K562 (cell line): Measurements from ENCODE around the gene RGS9BP. TPM values are rescaled to one million over a fixed set of nuclear protein-coding genes. Genes with fewer than 3 reads are reported as not detected.

Experiments
- ARID3A ChIP-seq: IDR thresholded peaks from 2 replicates; pipeline ENCODE4 v1.6.1; 2012; ENCODE audit warnings: low read depth, low read length, improper control_type of control experiment, borderline replicate concordance
- CCNT2 ChIP-seq: IDR thresholded peaks from 2 replicates; pipeline ENCODE4 v1.6.1; 2011; ENCODE audit warnings: borderline replicate concordance, low read depth, mild to moderate bottlenecking, moderate library complexity, mixed read lengths, low read length; ENCODE audit not compliant: insufficient read length; ENCODE audit errors: extremely low read depth
- CEBPZ ChIP-seq: fragments of 150-350 bp; IDR thresholded peaks from 2 replicates; pipeline ENCODE4 v1.6.1; 2014; ENCODE audit warnings: low read depth, mild to moderate bottlenecking, low read length, borderline replicate concordance
- HMG20B ChIP-seq: fragments of 250-450 bp; sonication (Bioruptor Pico); IDR thresholded peaks from 2 replicates; pipeline ENCODE4 v1.5.0; 2021; ENCODE audit warnings: mild to moderate bottlenecking
- MIER1 ChIP-seq: fragments of 450-650 bp; IDR thresholded peaks from 2 replicates; pipeline ENCODE4 v1.6.1; 2016; ENCODE audit warnings: antibody characterized with exemption, mild to moderate bottlenecking, low read depth
- NR2C2 ChIP-seq, 2 experiments: fragments of 200-800 bp in 1 of 2; sonication (Bioruptor generic) in 1 of 2; sonication (generic) in 1 of 2; formaldehyde crosslinking in 1 of 2; IDR thresholded peaks; 2 replicates each; pipeline versions ENCODE4 v1.6.1 to v1.8.0; 2016 to 2022; ENCODE audit warnings: mild to moderate bottlenecking in 1 of 2, missing compliant biosample characterization in 1 of 2, missing genetic modification characterization in 1 of 2, missing genetic modification reagents in 1 of 2
- PRMT5 ChIP-seq: sonication (generic); formaldehyde crosslinking; IDR thresholded peaks from 2 replicates; pipeline ENCODE4 v1.5.0; 2020; ENCODE audit warnings: missing genetic modification reagents
- RBBP5 ChIP-seq: fragments of 200-600 bp; sonication (generic); IDR thresholded peaks from 2 replicates; pipeline ENCODE4 v1.6.1; 2012; ENCODE audit warnings: borderline replicate concordance, mild to moderate bottlenecking, low read length, control low read depth, inconsistent platforms; ENCODE audit not compliant: insufficient read depth, poor library complexity, severe bottlenecking
- SFPQ ChIP-seq: fragments of 200-400 bp; formaldehyde crosslinking; IDR thresholded peaks from 2 replicates; pipeline ENCODE4 v1.6.1; 2017; ENCODE audit warnings: mild to moderate bottlenecking, low read depth, low read length, moderate library complexity
- SMAD4 ChIP-seq: fragments of 250-450 bp; sonication (Bioruptor Pico); conservative IDR thresholded peaks from 2 replicates; pipeline ENCODE4 v1.8.0; 2021; ENCODE audit warnings: inconsistent platforms, mild to moderate bottlenecking, moderate library complexity
- TRIM24 ChIP-seq, 2 experiments: fragments of 450-650 bp; IDR thresholded peaks; 2 replicates each; pipeline ENCODE4 v1.6.1; 2016
- ZNF639 ChIP-seq, 2 experiments: fragments of 200-800 bp in 1 of 2; sonication (Bioruptor generic) in 1 of 2; sonication (generic) in 1 of 2; formaldehyde crosslinking in 1 of 2; IDR thresholded peaks in 1 of 2; conservative IDR thresholded peaks in 1 of 2; 2 replicates each; pipeline versions ENCODE4 v1.5.0 to v1.6.1; 2016 to 2020; ENCODE audit warnings: missing compliant biosample characterization in 1 of 2, missing genetic modification characterization in 1 of 2, missing genetic modification reagents in 1 of 2
- ZNF699 ChIP-seq: fragments of 250-450 bp; sonication (Bioruptor Pico); IDR thresholded peaks from 2 replicates; pipeline ENCODE4 v1.8.0; 2021; ENCODE audit warnings: mild to moderate bottlenecking, moderate library complexity; ENCODE audit not compliant: insufficient replicate concordance
- polyA plus RNA-seq, 8 experiments: library from polyadenylated mRNA; depleted of rRNA in 4 of 8; stranded (reverse) in 5 of 8; unstranded in 3 of 8; fragments of >200 nt; fragmentation: Nextera tagmentation in 2 of 8; fragmentation: Illumina TruSeq in 1 of 8; extraction: Ambion mirVana in 2 of 8; extraction: Trizol in 1 of 8; gene quantifications; 2 replicates each; pipeline versions ENCODE4 v1.2.1 to v1.2.3, GENCODE V29; 2011 to 2014; ENCODE audit warnings: inconsistent platforms in 1 of 8, missing spikeins in 1 of 8
- total RNA-seq, 7 experiments: library from RNA; depleted of rRNA in 6 of 7; stranded (reverse); fragments of >200 nt in 6 of 7; fragmentation: Illumina TruSeq in 2 of 7; extraction: Trizol in 2 of 7; gene quantifications; 2 replicates each; pipeline versions ENCODE4 v1.2.1 to v1.2.3, GENCODE V29; 2011 to 2021; ENCODE audit warnings: low replicate concordance in 1 of 7

The RGS9BP gene
- total and polyA plus RNA-seq, 9 of the 15 experiments (the other 6 are each of a cell fraction or from before 2014, with no cell fraction given): 0.03 to 1.3 (median 0.49) TPM

GRCh38 chr19:32674931-32675719 lies 523 bp upstream of the RGS9BP start, which contains the start of gene ANKRD27 (continued):
- TF ChIP-seq SFPQ (no peak), CCNT2 (peak; percentile 58), CEBPZ (peak; percentile 68; the same call in 1 of the 2 replicates), RBBP5 (no peak), MIER1 (no peak), HMG20B (CRISPR knock-in tag) (no peak), NR2C2 (CRISPR knock-in tag; IDR thresholded peaks at IDR 0.05) (no peak), NR2C2 (tag; IDR thresholded peaks at IDR 0.05) (no peak), PRMT5 (CRISPR knock-in tag) (no peak), ZNF699 (CRISPR knock-in tag) (no peak), ARID3A (no peak), ZNF639 (CRISPR knock-in tag; conservative IDR thresholded peaks at IDR 0.05 in 1 of 2, IDR thresholded peaks at IDR 0.05 in 1 of 2) (peak in 1 of 2 experiments; percentile 47; a peak in 1 of 4 replicates), TRIM24 (IDR thresholded peaks at IDR 0.05) (no peak), SMAD4 (no peak; the same call in 1 of the 2 replicates)
